Stimulated activated CD4-positive, alpha-beta T cell treated with anti-CD3 and anti-CD28 coated beads, Interleukin-1b, Interleukin-23, amount 100 ng/mL, for 4 hours (primary cell): ENCODE data around the gene FMO1.
"Not testable (repeated sequence)": the region's sequence is repeated elsewhere in the genome, so short reads cannot be mapped to it uniquely, and the experiment has no call there.

Source experiments
- DNase-seq, 2 donors: peaks; one replicate each; pipeline ENCODE4 v3.0.0-alpha.2; 2020; ENCODE audit warnings: low read depth in 2 of 2

The FMO1 gene

GRCh38 chr1:171248302-171248701 lies at the start of gene FMO1:
FMO1 (plus strand) TSS chr1:171248494; CDS start chr1:171258088, 9,594 bp downstream.
- no peak for DNase-seq

GRCh38 chr1:171204296-171204695 lies 44.0 kb upstream of the FMO1 start:
- no peak for DNase-seq

- DNase-seq: no peak
These were observed 41.9 kb upstream of the FMO1 start for GRCh38 chr1:171206204-171206977.

GRCh38 chr1:171206978-171207355 lies 41.3 kb upstream of the FMO1 start:
- no peak for DNase-seq

GRCh38 chr1:171207377-171207776 lies 40.9 kb upstream of the FMO1 start:
- DNase-seq: no peak

GRCh38 chr1:171210355-171210754 lies 37.9 kb upstream of the FMO1 start:
- DNase-seq: no peak

GRCh38 chr1:171212607-171213351 lies 35.5 kb upstream of the FMO1 start:
- no peak for DNase-seq

GRCh38 chr1:171213559-171214454 lies 34.5 kb upstream of the FMO1 start:
- no peak for DNase-seq

GRCh38 chr1:171217658-171218443 lies 30.4 kb upstream of the FMO1 start:
- DNase-seq: no peak

GRCh38 chr1:171218661-171219060 lies 29.6 kb upstream of the FMO1 start:
- no peak for DNase-seq

GRCh38 chr1:171219346-171220080 lies 28.8 kb upstream of the FMO1 start:
- DNase-seq: no peak

GRCh38 chr1:171220081-171220420 lies 28.2 kb upstream of the FMO1 start:
- DNase-seq: no peak

GRCh38 chr1:171220581-171221054 lies 27.7 kb upstream of the FMO1 start:
- no peak for DNase-seq

GRCh38 chr1:171221665-171222591 lies 26.4 kb upstream of the FMO1 start:
- no peak for DNase-seq

- no peak for DNase-seq
These were observed 25.4 kb upstream of the FMO1 start for GRCh38 chr1:171222936-171223335.

GRCh38 chr1:171224257-171224656 lies 24.0 kb upstream of the FMO1 start:
- DNase-seq: not testable (repeated sequence)

GRCh38 chr1:171226747-171227370 lies 21.4 kb upstream of the FMO1 start:
- no peak for DNase-seq

GRCh38 chr1:171231326-171231725 lies 17.0 kb upstream of the FMO1 start:
- DNase-seq: no peak

GRCh38 chr1:171233183-171233582 lies 15.1 kb upstream of the FMO1 start:
- DNase-seq: no peak
